NB4 (cell line): Measurements from ENCODE around the gene TRMT61A.
A peak's percentile ranks its signal among the peaks of the same experiment; 100 is the strongest.

Experiments used
- DNase-seq: peaks from one replicate; pipeline ENCODE4 v3.0.0; 2010; ENCODE audit warnings: low read depth
- H3K4me3 ChIP-seq: one replicate; pipeline ENCODE4 v1.5.1; 2011; ENCODE audit warnings: mild to moderate bottlenecking, low read depth, low read length, moderate library complexity
- CTCF ChIP-seq: IDR thresholded peaks from one replicate; pipeline ENCODE4 v1.5.1; 2012; ENCODE audit warnings: low read depth, low read length
- MAX ChIP-seq: IDR thresholded peaks from 2 replicates; pipeline ENCODE4 v1.6.1; 2011; ENCODE audit warnings: low read depth, low read length
- MYC ChIP-seq: IDR thresholded peaks from 2 replicates; pipeline ENCODE4 v1.6.1; 2011; ENCODE audit warnings: low read depth, low read length
- POLR2A ChIP-seq: IDR thresholded peaks from 2 replicates; pipeline ENCODE4 v1.6.1; 2011; ENCODE audit warnings: mild to moderate bottlenecking; ENCODE audit not compliant: insufficient read length; ENCODE audit errors: extremely low read depth

Gene TRMT61A

DNA sequence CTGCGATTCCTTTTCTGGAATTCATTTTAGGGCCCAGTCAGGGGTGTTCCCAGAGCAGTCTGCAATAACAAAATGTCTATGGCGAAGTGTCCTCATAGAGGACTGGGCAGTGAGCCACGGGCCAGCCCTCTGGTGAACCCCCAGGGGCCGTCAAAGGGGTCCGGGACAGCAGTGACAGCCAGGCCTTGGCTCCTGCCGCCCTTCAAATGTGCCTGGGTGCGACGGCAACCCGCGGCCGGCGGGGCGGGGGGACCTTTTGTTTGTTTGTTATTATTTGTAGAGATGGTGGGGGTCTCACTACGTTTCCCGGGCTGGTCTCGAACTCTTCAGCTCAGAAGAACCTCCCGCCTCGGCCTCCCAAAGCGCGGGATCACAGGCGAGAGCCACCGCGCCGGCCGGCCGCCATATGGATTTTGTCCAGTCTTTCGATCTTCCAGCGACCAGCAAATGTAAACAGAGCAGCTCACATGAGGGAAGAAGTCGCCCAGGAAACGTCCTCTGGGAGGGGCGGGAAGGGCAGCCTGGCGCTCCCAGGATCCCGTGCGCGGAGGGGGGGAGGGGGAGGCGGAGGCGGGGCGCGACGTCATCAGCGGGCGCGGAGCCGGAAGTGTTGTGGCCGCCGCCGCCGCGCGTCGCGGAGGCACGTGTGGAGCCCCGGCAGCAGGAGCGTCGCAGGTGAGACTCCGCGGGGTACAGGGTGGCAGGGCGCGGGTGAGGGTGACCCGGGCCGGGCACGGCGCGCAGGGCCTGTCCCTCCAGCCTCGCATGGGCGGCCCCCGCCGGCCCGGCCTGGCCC, at the start of gene TRMT61A:
TSS of gene TRMT61A (plus strand) at position 610 of the 796 bp plus-strand sequence. CDS start 783 bp downstream, outside the sequence.
- peak; percentile 47 for TF ChIP-seq POLR2A
- TF ChIP-seq MAX, result peak; percentile 94
- peak; percentile 95 for TF ChIP-seq MYC
- no peak for TF ChIP-seq CTCF
- peak; percentile 86 for DNase-seq
- H3K4me3 ChIP-seq, result peak within 1 kb of the TSS; percentile 90

GRCh38 chr14:103480595-103480994, 48.4 kb upstream of the TRMT61A start:
- peak; percentile 51 for DNase-seq
- H3K4me3 ChIP-seq, result no peak overlapping the region
- TF ChIP-seq CTCF, result no peak
- TF ChIP-seq MAX, result no peak
- TF ChIP-seq POLR2A, result no peak
- no peak for TF ChIP-seq MYC

DNA sequence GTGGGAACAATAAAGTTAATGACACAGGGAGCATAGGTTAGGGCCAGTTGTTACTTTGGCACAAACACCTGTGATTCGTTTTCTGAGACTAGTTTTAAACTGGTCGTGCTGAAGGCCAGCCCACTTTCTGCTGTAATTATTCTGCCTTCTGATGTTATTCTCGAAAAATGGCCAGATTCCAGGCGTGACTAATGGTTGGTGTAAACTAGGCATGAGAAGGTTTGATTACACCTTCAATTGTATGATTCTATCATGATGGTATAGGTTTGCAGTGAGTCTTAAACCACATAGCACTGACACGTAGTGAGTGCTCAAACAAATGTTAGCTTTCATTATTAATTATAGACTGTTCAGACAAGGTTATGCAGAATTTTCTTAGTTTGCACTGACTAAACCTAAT, 45.4 kb upstream of the TRMT61A start:
- no peak overlapping the region for H3K4me3 ChIP-seq
- no peak for TF ChIP-seq POLR2A
- TF ChIP-seq MAX, result no peak
- TF ChIP-seq MYC, result no peak
- no peak for TF ChIP-seq CTCF
- no peak for DNase-seq

- H3K4me3 ChIP-seq, result no peak overlapping the region
- no peak for TF ChIP-seq POLR2A
- no peak for DNase-seq
Measured at GRCh38 chr14:103485504-103485903, 43.5 kb upstream of the TRMT61A start.

DNA sequence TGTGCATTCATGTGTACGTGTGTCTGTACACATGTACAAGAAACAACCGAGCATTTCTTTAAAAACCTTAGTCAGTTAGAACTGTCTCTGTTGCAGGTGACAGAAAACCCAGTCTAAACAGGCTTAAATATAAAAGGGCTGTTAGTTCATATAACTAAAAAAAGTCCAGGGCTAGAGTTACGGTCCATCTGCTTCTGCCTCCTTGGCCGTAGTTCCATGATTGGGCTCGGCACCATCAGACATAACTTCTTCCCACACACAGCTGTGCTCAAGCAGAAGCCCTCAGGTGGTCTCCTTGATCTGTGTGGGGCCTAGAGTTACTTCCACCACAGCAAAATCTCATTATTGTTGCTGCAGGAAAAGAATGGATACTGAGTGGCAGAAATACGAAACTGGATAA, 40.9 kb upstream of the TRMT61A start:
- H3K4me3 ChIP-seq, result no peak overlapping the region
- DNase-seq, result no peak
- TF ChIP-seq CTCF, result no peak
- TF ChIP-seq MAX, result no peak
- no peak for TF ChIP-seq POLR2A
- TF ChIP-seq MYC, result no peak

- TF ChIP-seq CTCF (no peak), POLR2A (no peak), MYC (no peak), MAX (no peak)
- no peak for DNase-seq
Measured at GRCh38 chr14:103488960-103489359, 40.0 kb upstream of the TRMT61A start.

More at GRCh38 chr14:103488960-103489359, 40.0 kb upstream of the TRMT61A start:
- no peak overlapping the region for H3K4me3 ChIP-seq
